VCaP (cell line): ENCODE data around the gene PLPPR3.

ENCODE experiments used
- H3K27ac ChIP-seq: fragments of 450-650 bp; 2 replicates; pipeline ENCODE4 v1.5.1; 2017
- TF ChIP-seq, protein P1 (sequence below): fragments of 450-650 bp; conservative IDR thresholded peaks from 2 replicates; pipeline ENCODE4 v1.5.1; 2017; ENCODE audit warnings: mild to moderate bottlenecking, moderate library complexity

Gene PLPPR3

DNA sequence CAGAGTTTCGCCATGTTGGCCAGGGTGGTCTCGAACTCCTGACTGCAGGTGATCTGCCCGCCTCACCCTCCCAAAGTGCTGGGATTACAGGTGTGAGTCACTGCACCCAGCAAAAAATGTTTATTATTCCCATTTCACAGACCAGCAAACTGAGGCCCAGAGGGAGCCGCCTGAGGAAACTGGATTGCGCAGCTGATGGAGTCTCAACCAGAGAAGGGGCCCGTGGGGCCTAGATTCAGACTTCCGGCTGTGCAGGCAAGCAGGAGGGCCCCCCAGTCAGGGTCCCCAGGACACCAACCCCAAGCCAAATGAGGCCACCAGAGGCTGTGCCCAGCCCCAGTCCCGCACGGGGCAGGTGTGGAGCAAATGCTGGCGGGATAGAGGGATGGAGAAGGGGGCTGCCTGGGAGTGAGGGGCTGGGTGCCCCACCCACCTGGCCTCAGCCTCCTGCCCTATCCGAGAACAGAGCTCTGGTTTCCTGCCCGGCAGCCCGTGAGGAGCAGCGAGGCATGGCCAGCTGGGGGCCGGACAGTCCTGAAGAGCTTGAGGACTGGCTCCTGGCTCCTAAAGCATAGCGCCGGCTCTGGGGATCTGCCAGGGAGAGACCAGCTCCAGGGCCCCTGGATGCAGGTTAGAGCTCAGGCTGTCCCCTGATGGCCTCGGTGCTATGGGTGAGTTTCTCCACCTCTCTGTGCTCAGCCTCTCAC is 48.9 kb downstream of the PLPPR3 start:
- no peak overlapping the region for H3K27ac ChIP-seq

DNA sequence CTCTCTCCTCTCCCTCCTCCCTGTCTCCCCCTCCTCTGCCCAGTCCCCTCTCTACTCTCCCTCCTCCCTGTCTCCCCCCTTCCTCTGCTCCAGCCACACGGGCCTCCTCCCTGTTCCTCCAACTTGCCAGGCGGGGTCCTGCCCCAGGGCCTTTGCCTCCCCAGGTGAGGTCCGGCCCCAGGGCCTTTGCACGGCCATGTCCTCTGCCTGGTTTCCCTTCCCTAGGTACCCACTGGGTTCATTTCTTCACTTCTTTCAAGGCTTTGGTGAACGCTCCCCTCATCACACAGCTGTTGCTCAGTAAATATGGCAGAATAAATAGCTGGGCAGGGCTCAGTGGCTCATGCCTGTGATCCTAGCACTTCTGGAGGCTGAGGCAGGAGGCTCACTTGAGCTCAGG is 49.7 kb downstream of the PLPPR3 start:
- TF ChIP-seq, protein P1, sequence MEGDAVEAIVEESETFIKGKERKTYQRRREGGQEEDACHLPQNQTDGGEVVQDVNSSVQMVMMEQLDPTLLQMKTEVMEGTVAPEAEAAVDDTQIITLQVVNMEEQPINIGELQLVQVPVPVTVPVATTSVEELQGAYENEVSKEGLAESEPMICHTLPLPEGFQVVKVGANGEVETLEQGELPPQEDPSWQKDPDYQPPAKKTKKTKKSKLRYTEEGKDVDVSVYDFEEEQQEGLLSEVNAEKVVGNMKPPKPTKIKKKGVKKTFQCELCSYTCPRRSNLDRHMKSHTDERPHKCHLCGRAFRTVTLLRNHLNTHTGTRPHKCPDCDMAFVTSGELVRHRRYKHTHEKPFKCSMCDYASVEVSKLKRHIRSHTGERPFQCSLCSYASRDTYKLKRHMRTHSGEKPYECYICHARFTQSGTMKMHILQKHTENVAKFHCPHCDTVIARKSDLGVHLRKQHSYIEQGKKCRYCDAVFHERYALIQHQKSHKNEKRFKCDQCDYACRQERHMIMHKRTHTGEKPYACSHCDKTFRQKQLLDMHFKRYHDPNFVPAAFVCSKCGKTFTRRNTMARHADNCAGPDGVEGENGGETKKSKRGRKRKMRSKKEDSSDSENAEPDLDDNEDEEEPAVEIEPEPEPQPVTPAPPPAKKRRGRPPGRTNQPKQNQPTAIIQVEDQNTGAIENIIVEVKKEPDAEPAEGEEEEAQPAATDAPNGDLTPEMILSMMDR = no peak
- no peak overlapping the region for H3K27ac ChIP-seq

More for the DNA sequence above, 48.9 kb downstream of the PLPPR3 start:
- TF ChIP-seq, protein P1 = no peak

DNA sequence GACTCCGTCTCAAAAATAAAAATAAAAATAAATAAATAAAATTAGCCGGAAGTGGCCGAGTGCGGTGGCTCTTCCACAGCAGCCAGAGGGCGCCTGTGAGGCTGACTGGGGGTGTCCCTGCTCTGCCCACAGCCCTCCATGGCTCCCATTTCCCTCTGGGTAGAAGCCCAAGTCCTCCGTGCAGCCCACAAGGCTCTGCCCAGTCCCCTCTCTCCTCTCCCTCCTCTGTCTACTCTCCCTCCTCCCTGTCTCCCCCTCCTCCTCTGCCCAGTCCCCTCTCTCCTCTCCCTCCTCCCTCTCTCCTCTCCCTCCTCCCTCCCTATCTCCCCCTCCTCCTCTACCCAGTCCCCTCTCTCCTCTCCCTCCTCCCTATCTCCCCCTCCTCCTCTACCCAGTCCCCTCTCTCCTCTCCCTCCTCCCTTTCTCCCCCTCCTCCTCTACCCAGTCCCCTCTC is 50.4 kb downstream of the PLPPR3 start:
- TF ChIP-seq, protein P1 = peak; percentile 43; the same call in 1 of the 2 replicates
- no peak overlapping the region for H3K27ac ChIP-seq

DNA sequence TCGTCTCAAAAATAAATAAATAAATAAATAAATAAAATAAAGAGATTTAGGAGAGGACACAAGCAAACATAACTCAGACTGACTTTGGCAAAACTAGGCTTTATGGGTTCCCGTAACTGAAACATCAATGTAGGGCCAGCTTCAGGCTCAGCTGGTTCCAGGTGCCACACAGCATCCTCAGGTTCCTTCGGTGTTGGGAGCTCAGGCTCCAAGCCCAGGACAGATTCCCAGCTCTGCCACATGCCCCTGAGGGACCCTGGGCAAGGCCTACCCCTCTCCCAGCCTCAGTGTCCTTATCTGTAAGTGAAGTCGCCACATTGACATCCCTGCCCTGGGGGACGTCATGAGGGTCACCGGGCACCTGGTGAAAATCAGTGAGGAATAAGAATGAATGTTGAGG is 52.1 kb downstream of the PLPPR3 start:
- TF ChIP-seq, protein P1 = no peak
- no peak overlapping the region for H3K27ac ChIP-seq

DNA sequence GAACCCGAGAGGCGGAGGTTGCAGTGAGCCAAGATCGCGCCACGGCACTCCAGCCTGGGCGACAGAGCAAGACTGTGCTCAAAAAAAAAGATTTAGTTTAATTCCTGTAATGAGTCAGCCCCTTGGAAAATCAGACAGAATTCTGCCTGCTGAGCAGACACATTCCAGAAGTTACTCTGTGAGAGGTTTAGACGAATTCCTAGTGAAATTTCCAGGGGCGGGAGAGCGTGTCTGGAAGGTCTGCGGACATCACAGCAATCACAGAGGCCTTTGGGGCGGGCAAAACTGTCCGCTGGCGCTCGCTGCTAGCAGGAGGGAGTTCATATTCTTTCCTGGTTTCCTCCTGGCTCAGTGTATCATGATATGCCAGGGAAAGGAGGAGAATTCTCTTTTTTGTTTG is 53.3 kb downstream of the PLPPR3 start:
- TF ChIP-seq, protein P1 = no peak
- no peak overlapping the region for H3K27ac ChIP-seq

DNA sequence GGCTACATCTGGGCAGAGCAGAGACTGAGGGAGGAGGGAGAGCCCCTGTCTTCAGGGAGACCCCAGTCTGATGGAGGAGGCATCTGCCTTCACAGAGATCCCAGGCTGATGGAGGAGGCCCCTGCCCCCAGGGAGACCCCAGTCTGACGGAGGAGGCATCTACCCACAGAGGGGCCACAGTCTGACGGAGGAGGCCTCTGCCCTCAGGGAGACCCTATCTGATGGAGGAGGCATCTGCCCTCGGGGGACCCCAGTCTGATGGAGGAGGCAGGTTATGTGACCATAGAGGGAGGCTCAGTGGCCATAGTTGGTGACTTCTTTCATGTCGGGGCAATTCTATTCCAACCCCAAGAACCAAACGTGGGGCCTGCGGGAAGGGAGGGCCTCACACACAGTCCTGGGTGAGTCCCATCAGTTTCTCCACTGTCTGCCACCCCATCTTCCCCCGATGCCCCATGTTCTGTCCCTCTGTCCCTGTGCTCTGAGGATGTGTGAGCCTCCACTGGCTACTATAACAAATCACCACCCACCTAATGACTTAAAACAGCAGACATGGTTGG is 56.5 kb downstream of the PLPPR3 start:
- TF ChIP-seq, protein P1 = no peak
- H3K27ac ChIP-seq = no peak overlapping the region

DNA sequence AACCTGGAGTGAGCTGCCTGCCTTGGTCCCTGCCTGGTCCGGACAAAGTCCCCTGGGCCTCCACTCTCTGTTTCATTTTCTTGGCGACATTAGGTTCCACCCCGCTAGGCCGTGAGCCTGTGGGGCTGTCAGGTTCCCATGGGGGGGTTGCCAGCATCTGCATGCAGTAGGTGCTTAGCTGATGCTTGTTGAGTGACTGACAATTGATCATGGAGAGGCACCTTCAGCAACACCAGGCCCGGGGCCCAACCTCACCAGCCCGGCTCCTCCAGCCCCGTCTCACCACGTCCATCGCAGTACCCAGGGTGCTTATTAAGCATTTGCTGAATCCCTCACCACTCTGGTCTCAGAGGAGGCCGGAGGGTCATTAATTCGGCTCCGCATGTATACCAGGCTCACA is 57.5 kb downstream of the PLPPR3 start:
- H3K27ac ChIP-seq = no peak overlapping the region
- TF ChIP-seq, protein P1 = no peak
